HG02623 (cell line): ENCODE results near the gene MFAP5.
"Not testable (repeated sequence)": the region's sequence is repeated elsewhere in the genome, so short reads cannot be mapped to it uniquely, and the experiment has no call there.

Experiments used
- ATAC-seq: cut with Tn5 transposase; IDR thresholded peaks from one replicate; pipeline ENCODE4 v1.9.1; 2021; ENCODE audit warnings: moderate library complexity; ENCODE audit not compliant: unreplicated experiment

MFAP5 gene

GRCh38 chr12:8676651-8677050 is 14.0 kb upstream of the MFAP5 start:
- no peak for ATAC-seq

GRCh38 chr12:8675591-8676036 is 13.0 kb upstream of the MFAP5 start:
- ATAC-seq = no peak

GRCh38 chr12:8672381-8672780 is 9.8 kb upstream of the MFAP5 start:
- no peak for ATAC-seq

- ATAC-seq = no peak
Observed at GRCh38 chr12:8668441-8668840, 5.8 kb upstream of the MFAP5 start.

GRCh38 chr12:8667270-8667669 is 4.6 kb upstream of the MFAP5 start:
- ATAC-seq = no peak

GRCh38 chr12:8665759-8666158 is 3.1 kb upstream of the MFAP5 start:
- no peak for ATAC-seq

- ATAC-seq = no peak
Observed at GRCh38 chr12:8664228-8664913, 1.7 kb upstream of the MFAP5 start.

- ATAC-seq = no peak
Observed at GRCh38 chr12:8661751-8662150, 875 bp downstream of the MFAP5 start.

GRCh38 chr12:8661016-8661415 is 1.6 kb downstream of the MFAP5 start:
- no peak for ATAC-seq

GRCh38 chr12:8658346-8658745 is 4.3 kb downstream of the MFAP5 start:
- no peak for ATAC-seq

- no peak for ATAC-seq
Observed at GRCh38 chr12:8655421-8655820, 7.2 kb downstream of the MFAP5 start.

GRCh38 chr12:8648576-8649205 is 13.9 kb downstream of the MFAP5 start:
- peak; percentile 52 for ATAC-seq

- ATAC-seq = no peak
Observed at GRCh38 chr12:8647968-8648367, 14.7 kb downstream of the MFAP5 start.

GRCh38 chr12:8644345-8645248 is 18.0 kb downstream of the MFAP5 start:
- ATAC-seq = peak; percentile 58

GRCh38 chr12:8642775-8643174 is 19.9 kb downstream of the MFAP5 start:
- ATAC-seq = no peak

GRCh38 chr12:8639936-8640335 is 22.7 kb downstream of the MFAP5 start:
- no peak for ATAC-seq

GRCh38 chr12:8638951-8639350 is 23.7 kb downstream of the MFAP5 start:
- no peak for ATAC-seq

- no peak for ATAC-seq
Observed at GRCh38 chr12:8637666-8638065, 25.0 kb downstream of the MFAP5 start.

GRCh38 chr12:8637244-8637643 is 25.4 kb downstream of the MFAP5 start:
- no peak for ATAC-seq

- no peak for ATAC-seq
Observed at GRCh38 chr12:8636581-8636980, 26.0 kb downstream of the MFAP5 start.

GRCh38 chr12:8636007-8636346 is 26.6 kb downstream of the MFAP5 start:
- ATAC-seq = not testable (repeated sequence)
